Neural cell (in vitro differentiated cells): ENCODE data around the gene FZR1. TPM values are rescaled to one million over a fixed set of nuclear protein-coding genes. Genes with fewer than 3 reads are reported as not detected.

Source experiments
- H2AFZ ChIP-seq: fragments of 200-600, 300-800 bp; sonication (generic), shearing (Covaris generic); 2 replicates; pipeline ENCODE4 v1.6.0; 2014; ENCODE audit warnings: low read depth, mild to moderate bottlenecking, antibody characterized with exemption, low read length, moderate library complexity
- H3F3A ChIP-seq: fragments of 200-600 bp; shearing (Covaris generic); 2 replicates; pipeline ENCODE4 v1.6.1; 2016; ENCODE audit warnings: mild to moderate bottlenecking, moderate library complexity, mixed read lengths, antibody characterized with exemption, low read length; ENCODE audit not compliant: insufficient read depth, poor library complexity, severe bottlenecking
- H3K27ac ChIP-seq: fragments of 200-600, 300-800 bp; sonication (generic), shearing (Covaris generic); 2 replicates; pipeline ENCODE4 v1.5.1; 2014; ENCODE audit warnings: mild to moderate bottlenecking, low read length, moderate library complexity
- H3K27me3 ChIP-seq: fragments of 300-800, 200-600 bp; sonication (generic), shearing (Covaris generic); 2 replicates; pipeline ENCODE4 v1.6.0; 2014; ENCODE audit warnings: mild to moderate bottlenecking, low read depth, low read length, moderate library complexity; ENCODE audit not compliant: insufficient read depth
- H3K36me3 ChIP-seq: fragments of 300-800, 200-600 bp; sonication (generic), shearing (Covaris generic); 2 replicates; pipeline ENCODE4 v1.5.1; 2014; ENCODE audit warnings: mild to moderate bottlenecking, antibody characterized with exemption, low read length, moderate library complexity; ENCODE audit not compliant: insufficient read depth
- H3K4me2 ChIP-seq: fragments of 300-800, 200-600 bp; sonication (generic), shearing (Covaris generic); 2 replicates; pipeline ENCODE4 v1.6.0; 2014; ENCODE audit warnings: mild to moderate bottlenecking, low read length
- H3K4me3 ChIP-seq: fragments of 300-800, 200-600 bp; sonication (generic), shearing (Covaris generic); 2 replicates; pipeline ENCODE4 v1.5.1; 2014; ENCODE audit warnings: mild to moderate bottlenecking, low read length, moderate library complexity
- H3K79me2 ChIP-seq: fragments of 200-600 bp; shearing (Covaris generic); replicated peaks from 2 replicates; pipeline ENCODE4 v1.6.0; 2014; ENCODE audit warnings: mild to moderate bottlenecking, low read length, moderate library complexity; ENCODE audit not compliant: insufficient read depth
- H3K9ac ChIP-seq: fragments of 300-800, 200-600 bp; sonication (generic), shearing (Covaris generic); 2 replicates; pipeline ENCODE4 v1.6.1; 2016; ENCODE audit warnings: mild to moderate bottlenecking, low read length, mixed read lengths
- H3K9me2 ChIP-seq: fragments of 200-600 bp; shearing (Covaris generic); 2 replicates; pipeline ENCODE4 v1.6.1; 2016; ENCODE audit warnings: mild to moderate bottlenecking, low read length, mixed read lengths; ENCODE audit not compliant: insufficient read depth
- H3K9me3 ChIP-seq: fragments of 200-600, 300-800 bp; sonication (generic), shearing (Covaris generic); 2 replicates; pipeline ENCODE4 v1.6.1; 2016; ENCODE audit warnings: mild to moderate bottlenecking, mixed run types, low read length, moderate library complexity, mixed read lengths
- H4K20me1 ChIP-seq: fragments of 200-600 bp; shearing (Covaris generic); 2 replicates; pipeline ENCODE4 v1.6.1; 2016; ENCODE audit warnings: mild to moderate bottlenecking, mixed run types; ENCODE audit not compliant: insufficient read depth
- CTCF ChIP-seq: fragments of 450-650 bp; IDR thresholded peaks from 2 replicates; pipeline ENCODE4 v1.5.1; 2014; ENCODE audit warnings: antibody characterized with exemption, mild to moderate bottlenecking, moderate library complexity; ENCODE audit not compliant: poor library complexity, severe bottlenecking
- EP300 ChIP-seq: fragments of 450-650 bp; conservative IDR thresholded peaks from 2 replicates; pipeline ENCODE4 v1.6.1; 2014; ENCODE audit warnings: antibody characterized with exemption, mild to moderate bottlenecking, moderate library complexity; ENCODE audit not compliant: poor library complexity, severe bottlenecking
- EZH2 ChIP-seq: fragments of 200-600, 300-800 bp; shearing (Covaris generic), sonication (generic); IDR thresholded peaks from 2 replicates; pipeline ENCODE4 v1.6.1; 2014; ENCODE audit warnings: antibody characterized with exemption, low read length, borderline replicate concordance, mild to moderate bottlenecking; ENCODE audit not compliant: insufficient read depth, poor library complexity, severe bottlenecking
- MXI1 ChIP-seq: fragments of 450-650 bp; conservative IDR thresholded peaks from 2 replicates; pipeline ENCODE4 v1.6.1; 2014; ENCODE audit warnings: antibody characterized with exemption, mild to moderate bottlenecking; ENCODE audit not compliant: poor library complexity, severe bottlenecking
- POLR2AphosphoS5 ChIP-seq: IDR thresholded peaks from 2 replicates; pipeline ENCODE4 v1.6.1; 2012
- RAD21 ChIP-seq: fragments of 450-650 bp; conservative IDR thresholded peaks from 2 replicates; pipeline ENCODE4 v1.6.1; 2014; ENCODE audit warnings: antibody characterized with exemption, mild to moderate bottlenecking, moderate library complexity
- SMC3 ChIP-seq: fragments of 450-650 bp; conservative IDR thresholded peaks from 2 replicates; pipeline ENCODE4 v1.6.1; 2014; ENCODE audit warnings: antibody characterized with exemption, mild to moderate bottlenecking, moderate library complexity; ENCODE audit not compliant: poor library complexity
- TAF1 ChIP-seq: IDR thresholded peaks from 2 replicates; pipeline ENCODE4 v1.6.1; 2012; ENCODE audit warnings: low read depth
- polyA plus RNA-seq: library from polyadenylated mRNA; depleted of rRNA; stranded (reverse); fragments of >200 nt; gene quantifications from 2 replicates; pipeline ENCODE4 v1.2.3, GENCODE V29; 2014
- TF ChIP-seq, protein P1 (sequence below): IDR thresholded peaks from 2 replicates; pipeline ENCODE4 v1.6.1; 2012; ENCODE audit warnings: borderline replicate concordance

Gene FZR1
- polyA plus RNA-seq, 1 donor from 2014 or later = 55.7 TPM

- Histone ChIP-seq H3K79me2 (no peaks in the 10 kb centered on the region), H3K9me2 (no peaks in the 10 kb centered on the region), H3F3A (no peaks in the 10 kb centered on the region), H4K20me1 (no peaks in the 10 kb centered on the region), H2AFZ (no peak overlapping the region), H3K27me3 (peaks cover 5% of the 10 kb centered on the region), H3K9me3 (no peaks in the 10 kb centered on the region), H3K9ac (no peak overlapping the region), H3K36me3 (no peaks in the 10 kb centered on the region), H3K27ac (no peak overlapping the region), H3K4me2 (no peak overlapping the region), H3K4me3 (no peak overlapping the region)
- TF ChIP-seq RAD21 = no peak
- TF ChIP-seq CTCF = no peak
- TF ChIP-seq POLR2AphosphoS5 = no peak
These were observed 48.4 kb upstream of the FZR1 start for GRCh38 chr19:3457528-3458228.

- Histone ChIP-seq H4K20me1 (no peaks in the 10 kb centered on the region), H3F3A (no peaks in the 10 kb centered on the region), H2AFZ (no peak overlapping the region), H3K79me2 (no peaks in the 10 kb centered on the region), H3K4me2 (no peak overlapping the region), H3K9ac (no peak overlapping the region), H3K27me3 (peaks cover 13% of the 10 kb centered on the region), H3K9me3 (no peaks in the 10 kb centered on the region), H3K36me3 (no peaks in the 10 kb centered on the region), H3K9me2 (no peaks in the 10 kb centered on the region), H3K27ac (no peak overlapping the region), H3K4me3 (no peak overlapping the region)
- TF ChIP-seq CTCF (no peak), TAF1 (no peak), RAD21 (no peak), EP300 (no peak), POLR2AphosphoS5 (no peak), SMC3 (no peak), EZH2 (no peak), MXI1 (no peak)
- TF ChIP-seq, protein P1, sequence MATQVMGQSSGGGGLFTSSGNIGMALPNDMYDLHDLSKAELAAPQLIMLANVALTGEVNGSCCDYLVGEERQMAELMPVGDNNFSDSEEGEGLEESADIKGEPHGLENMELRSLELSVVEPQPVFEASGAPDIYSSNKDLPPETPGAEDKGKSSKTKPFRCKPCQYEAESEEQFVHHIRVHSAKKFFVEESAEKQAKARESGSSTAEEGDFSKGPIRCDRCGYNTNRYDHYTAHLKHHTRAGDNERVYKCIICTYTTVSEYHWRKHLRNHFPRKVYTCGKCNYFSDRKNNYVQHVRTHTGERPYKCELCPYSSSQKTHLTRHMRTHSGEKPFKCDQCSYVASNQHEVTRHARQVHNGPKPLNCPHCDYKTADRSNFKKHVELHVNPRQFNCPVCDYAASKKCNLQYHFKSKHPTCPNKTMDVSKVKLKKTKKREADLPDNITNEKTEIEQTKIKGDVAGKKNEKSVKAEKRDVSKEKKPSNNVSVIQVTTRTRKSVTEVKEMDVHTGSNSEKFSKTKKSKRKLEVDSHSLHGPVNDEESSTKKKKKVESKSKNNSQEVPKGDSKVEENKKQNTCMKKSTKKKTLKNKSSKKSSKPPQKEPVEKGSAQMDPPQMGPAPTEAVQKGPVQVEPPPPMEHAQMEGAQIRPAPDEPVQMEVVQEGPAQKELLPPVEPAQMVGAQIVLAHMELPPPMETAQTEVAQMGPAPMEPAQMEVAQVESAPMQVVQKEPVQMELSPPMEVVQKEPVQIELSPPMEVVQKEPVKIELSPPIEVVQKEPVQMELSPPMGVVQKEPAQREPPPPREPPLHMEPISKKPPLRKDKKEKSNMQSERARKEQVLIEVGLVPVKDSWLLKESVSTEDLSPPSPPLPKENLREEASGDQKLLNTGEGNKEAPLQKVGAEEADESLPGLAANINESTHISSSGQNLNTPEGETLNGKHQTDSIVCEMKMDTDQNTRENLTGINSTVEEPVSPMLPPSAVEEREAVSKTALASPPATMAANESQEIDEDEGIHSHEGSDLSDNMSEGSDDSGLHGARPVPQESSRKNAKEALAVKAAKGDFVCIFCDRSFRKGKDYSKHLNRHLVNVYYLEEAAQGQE = no peak
These were observed 47.7 kb upstream of the FZR1 start for GRCh38 chr19:3458229-3459088.
